GM21737 (cell line): ENCODE measurements around the gene PHF5A.

Experiments
- ATAC-seq: cut with Tn5 transposase; IDR thresholded peaks from one replicate; pipeline ENCODE4 v1.9.1; 2021; ENCODE audit warnings: mild to moderate bottlenecking, moderate library complexity; ENCODE audit not compliant: unreplicated experiment

Gene PHF5A

DNA sequence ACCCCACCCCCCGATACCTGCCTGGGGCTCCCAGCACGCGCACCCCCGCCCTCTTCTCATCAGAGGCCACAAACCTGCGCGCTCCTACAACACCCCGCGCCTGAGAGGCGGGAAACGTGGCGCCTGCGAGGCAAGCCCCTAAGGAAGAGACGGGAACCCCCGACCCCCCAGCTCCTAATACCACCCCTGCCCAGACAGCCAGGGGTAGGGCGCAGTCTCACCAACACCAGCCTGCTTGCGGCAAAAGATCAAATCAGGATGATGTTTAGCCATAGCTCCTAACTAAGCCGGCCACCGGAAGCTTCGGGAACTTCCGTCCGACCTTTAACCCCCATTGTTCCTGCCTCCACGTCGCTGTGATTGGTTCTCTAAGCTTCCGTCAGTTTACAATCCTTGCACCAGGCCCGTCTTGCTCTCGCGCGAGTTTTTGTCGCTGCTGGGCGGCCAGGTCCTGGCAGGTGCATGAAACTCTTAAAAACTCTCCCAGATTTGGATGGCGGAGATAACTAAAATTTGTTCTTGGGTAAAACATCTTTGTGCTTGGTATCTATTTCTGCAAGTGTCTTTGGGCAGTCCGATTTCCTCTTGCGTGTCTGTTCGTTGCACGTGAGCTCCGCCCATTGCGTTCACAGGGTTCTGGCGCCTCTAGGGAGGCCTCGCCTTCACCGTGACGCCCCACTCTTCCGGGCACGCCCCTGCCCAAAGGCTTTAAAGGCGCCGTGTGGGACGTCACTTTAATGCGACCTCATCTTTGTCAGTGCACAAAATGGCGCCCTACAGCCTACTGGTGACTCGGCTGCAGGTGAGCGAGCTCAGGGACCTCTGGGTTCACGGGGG is at the start of gene PHF5A, which contains the start of gene ACO2:
TSS of gene PHF5A (minus strand) at position 312 of the 837 bp plus-strand sequence. CDS start at position 273, 39 bp downstream.
TSS of gene ACO2 (plus strand) at position 737 of the 837 bp plus-strand sequence. CDS start at position 767, 30 bp downstream.
- peak; percentile 86 for ATAC-seq

DNA sequence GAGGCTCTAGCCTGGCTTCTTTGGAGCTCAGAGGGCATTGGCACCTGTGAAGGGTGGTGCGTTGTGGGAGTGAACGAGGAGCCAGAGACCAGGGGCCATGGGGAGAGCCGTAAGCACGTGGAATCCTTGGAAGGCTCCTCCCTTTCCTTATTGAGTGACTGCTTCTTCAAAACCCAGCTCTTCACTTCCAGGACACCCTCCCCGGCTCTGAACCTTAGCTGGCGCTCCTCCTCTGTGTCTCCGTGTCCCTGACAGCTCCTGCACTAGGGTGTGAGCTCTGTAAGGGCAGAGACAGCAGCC is 49.5 kb upstream of the PHF5A start:
- ATAC-seq, result no peak

- ATAC-seq, result no peak
These were observed 48.9 kb upstream of the PHF5A start for GRCh38 chr22:41517172-41518047.

- ATAC-seq, result no peak
These were observed 48.0 kb upstream of the PHF5A start for GRCh38 chr22:41516462-41516861.

GRCh38 chr22:41513391-41513790 is 44.9 kb upstream of the PHF5A start:
- no peak for ATAC-seq

DNA sequence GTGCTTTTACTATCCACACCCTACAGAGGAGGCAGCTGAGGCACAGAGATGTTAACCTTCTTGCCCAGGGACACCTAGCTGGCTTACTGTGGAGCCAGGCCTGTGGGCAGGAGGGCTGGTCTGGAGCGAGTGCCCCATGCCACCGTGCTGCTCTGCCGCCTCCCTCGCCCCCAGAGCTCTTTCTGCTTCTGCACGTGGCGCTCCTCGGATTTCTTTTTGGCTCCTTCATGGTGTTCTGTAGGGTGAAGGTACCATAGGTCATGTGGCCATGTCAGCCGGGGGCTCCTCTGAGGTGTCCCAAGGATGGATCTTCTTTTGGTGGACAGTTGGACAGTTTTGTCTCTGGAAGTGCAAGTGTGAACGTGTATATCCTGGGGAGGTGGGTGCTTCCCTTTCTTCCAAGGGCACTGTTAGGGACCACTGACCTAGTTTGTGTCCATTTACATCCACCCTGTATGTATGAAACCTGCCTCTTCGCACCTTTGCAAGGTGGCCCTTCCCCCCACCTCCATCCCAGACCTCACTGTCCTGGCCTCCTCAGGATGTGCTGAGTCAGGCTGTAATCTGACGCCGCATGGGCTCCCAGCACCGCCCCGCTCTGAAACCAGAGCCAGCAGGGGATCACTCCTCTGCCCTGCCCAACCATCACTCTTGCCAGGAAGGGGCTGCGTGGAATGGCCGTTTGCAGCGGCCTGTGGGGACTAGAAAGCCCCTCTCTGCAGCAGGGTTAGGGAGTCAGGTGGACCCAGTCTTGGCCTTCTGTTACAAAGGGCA is 44.1 kb upstream of the PHF5A start:
- ATAC-seq, result no peak

- ATAC-seq, result no peak
These were observed 43.1 kb upstream of the PHF5A start for GRCh38 chr22:41511521-41511968.

- no peak for ATAC-seq
These were observed 40.3 kb upstream of the PHF5A start for GRCh38 chr22:41508770-41509170.

GRCh38 chr22:41507330-41508063 is 39.0 kb upstream of the PHF5A start:
- no peak for ATAC-seq

GRCh38 chr22:41505511-41506220 is 37.2 kb upstream of the PHF5A start:
- no peak for ATAC-seq

GRCh38 chr22:41504816-41505215 is 36.3 kb upstream of the PHF5A start:
- no peak for ATAC-seq

DNA sequence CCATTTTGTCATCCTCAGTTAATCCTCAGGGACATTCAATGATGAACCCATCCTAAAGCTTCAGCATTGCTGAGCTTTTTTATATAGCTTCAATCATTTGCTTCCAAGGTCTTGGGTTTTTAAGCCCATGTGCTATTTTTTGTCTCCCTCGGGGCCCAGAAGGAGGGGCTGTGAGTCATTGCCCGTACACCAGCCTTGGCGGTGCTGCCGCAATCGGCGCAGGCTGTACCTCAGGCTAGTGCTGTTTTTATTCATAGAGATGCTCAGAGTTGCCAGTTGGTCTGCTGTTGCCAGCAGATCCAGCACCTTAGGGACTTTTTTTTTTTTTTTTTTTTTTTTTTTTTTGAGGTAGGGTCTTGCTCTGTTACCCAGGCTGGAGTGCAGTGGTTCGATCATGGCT is 35.9 kb upstream of the PHF5A start:
- no peak for ATAC-seq

- ATAC-seq, result no peak
These were observed 32.7 kb upstream of the PHF5A start for GRCh38 chr22:41501209-41501608.

DNA sequence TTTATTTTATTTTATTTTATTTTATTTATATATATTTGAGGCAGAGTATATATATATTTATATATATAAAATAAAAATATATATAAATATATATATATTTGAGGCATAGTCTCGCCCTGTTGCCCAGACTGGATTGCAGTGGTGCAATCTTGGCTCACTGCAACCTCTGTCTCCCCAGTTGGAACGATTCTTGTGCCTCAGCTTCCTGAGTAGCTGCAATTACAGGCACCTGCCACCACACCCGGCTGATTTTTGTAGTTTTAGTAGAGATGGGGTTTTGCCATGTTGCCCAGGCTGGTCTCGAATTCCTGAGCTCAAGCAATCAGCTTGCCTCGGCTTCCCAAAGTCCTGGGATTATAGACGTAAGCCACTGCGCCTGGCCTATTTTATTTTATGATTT is 31.8 kb upstream of the PHF5A start:
- ATAC-seq, result no peak

DNA sequence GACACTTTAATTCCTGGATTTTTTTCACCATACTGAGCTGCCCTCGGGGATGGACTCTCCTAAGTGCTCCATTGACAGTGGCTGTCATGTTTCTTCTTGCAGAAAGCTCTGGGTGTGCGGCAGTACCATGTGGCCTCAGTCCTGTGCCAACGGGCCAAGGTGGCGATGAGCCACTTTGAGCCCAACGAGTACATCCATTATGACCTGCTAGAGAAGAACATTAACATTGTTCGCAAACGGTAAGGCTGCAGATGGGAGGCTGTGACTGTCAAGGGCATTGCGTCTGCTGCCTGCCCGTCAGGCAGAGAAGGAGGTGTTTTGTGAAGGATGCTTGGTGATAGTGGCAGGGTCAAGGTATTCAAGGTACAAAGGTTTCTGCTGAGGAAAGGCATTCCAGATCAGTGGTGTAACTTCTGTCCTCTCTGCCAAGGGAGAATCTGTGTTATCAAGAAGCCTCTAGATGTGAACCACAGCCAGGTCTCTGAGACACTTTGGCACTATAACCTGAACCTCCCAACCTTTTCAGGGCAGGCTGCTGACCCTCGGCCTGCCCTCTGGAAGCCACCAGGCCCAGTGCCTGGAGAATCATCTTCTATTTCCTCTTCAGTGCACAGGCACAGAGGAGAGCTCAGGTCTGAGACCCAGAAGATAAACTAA is 31.3 kb upstream of the PHF5A start:
- no peak for ATAC-seq

GRCh38 chr22:41498303-41498835 is 29.9 kb upstream of the PHF5A start:
- no peak for ATAC-seq

DNA sequence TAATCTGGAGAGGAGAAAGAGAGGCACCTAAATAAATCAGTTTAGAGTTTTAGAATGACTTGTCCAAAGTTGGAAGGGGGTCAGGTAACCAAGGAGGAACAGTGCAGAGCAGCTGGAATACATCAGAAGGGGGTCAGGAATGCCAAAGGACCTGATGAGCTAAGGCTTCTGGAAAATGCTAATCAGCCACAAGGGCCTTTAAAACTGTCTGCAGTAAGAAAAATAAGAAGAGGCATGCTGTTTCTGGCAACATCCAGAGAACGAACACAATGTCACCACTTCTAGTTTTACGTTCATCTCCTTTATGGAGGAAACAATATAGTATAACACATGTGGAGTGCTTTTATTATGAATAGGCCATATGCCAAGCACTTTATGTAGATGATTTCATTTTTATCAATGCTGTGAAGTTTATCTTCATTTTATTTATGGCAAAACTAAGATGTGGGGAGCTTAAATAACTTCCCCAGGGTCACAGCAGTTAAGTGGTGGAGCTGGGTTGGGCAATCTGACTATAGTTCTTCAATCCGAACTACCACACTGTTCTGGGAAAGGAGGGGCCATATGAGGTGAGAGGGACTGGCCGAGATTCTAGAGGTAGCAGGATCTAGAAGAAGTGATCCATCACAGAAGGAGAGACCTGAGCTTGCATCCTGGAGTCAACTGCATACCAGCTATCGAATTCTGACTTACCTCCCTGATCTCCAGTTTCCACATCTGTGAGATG is 23.0 kb upstream of the PHF5A start:
- no peak for ATAC-seq
